HG03064 (cell line): ENCODE measurements around the gene TNFAIP8L3.

Experiments
- ATAC-seq: cut with Tn5 transposase; IDR thresholded peaks from one replicate; pipeline ENCODE4 v1.9.1; 2021; ENCODE audit warnings: low read depth; ENCODE audit not compliant: unreplicated experiment

The TNFAIP8L3 gene

DNA sequence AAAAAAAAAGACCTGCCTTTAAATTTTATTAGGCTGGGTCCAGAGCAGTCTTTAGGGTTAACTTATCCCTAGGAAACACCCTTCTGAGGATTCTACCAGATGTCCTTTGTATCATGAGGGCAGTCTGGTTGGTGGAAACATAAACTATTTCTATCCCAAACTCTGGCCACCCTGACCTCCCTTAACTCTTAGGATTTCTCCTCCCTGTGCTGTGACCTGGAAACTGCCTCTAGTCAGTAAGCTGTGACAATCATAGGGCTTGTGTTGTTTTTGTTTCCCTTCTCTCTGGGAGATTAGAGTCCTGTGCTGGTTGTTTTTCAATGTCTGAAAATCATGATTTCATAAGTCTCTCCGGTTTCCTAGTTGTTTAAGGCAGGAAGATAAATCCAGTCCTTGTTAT is 78.1 kb downstream of the TNFAIP8L3 start:
- ATAC-seq, result no peak

DNA sequence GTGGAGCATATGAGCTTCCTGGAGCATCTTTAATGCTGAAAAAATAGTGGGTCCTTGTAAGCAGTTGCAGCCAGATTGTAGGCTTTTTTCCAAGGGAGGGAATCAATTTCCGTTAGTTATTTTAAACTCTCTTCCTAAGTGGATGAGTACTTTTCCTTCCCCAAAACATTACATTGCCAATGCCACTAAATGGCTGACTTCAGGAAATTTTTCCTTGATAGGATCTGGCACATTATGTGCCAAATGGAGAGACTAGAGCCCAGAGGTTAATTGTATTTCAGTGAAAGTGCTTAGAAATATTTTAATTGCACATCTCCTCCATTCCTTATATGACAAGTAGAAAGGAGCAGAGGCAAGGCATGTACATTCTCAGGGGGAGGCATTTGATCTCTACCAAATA is 83.5 kb downstream of the TNFAIP8L3 start:
- ATAC-seq, result no peak

DNA sequence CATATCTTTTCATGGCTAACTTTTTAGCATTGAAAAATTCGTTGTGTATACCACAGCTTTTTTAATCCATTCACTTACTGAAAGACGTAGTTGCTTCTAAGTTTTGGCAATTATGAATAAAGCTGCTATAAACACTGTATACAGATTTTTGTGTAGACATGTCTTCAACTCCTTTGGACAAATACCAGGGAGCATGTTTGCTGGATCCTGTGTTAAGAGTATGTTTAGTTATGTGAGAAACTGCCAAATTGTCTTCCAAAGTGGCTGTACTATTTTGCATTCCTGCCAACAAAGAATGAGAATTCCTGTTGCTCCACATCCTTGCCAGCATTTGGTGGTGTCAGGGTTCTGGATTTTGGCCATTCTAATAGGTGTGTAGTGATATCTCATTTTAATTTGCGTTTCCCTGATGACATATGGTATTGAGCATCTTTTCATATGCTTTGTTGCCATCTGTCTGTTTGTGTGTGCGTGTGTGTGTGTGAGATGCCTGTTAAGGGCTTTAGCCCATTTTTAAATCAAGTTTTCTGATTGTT is 87.5 kb downstream of the TNFAIP8L3 start:
- no peak for ATAC-seq
